SK-N-SH (cell line): ENCODE data around the gene PTPRD. TPM values are rescaled to one million over a fixed set of nuclear protein-coding genes. Genes with fewer than 3 reads are reported as not detected.

ENCODE experiments used
- CTCF ChIA-PET: fragments of 300-600, 350-600 bp; formaldehyde crosslinking; extraction: SDS; loops from one replicate; lab custom pipeline; 2021; lab: Yijun Ruan, JAX
- POLR2A ChIA-PET: fragments of 350-600 bp; sonication (Branson Sonifier 250); formaldehyde crosslinking; extraction: SDS; loops from one replicate; lab custom pipeline; 2020; ENCODE audit warnings: antibody characterized with exemption, inconsistent platforms; lab: Yijun Ruan, JAX
- DNase-seq: peaks from one replicate; pipeline ENCODE4 v3.0.0; 2012
- H2AFZ ChIP-seq: fragments of 200-600 bp; sonication (generic); 2 replicates; pipeline ENCODE4 v1.8.1; 2016; ENCODE audit warnings: antibody characterized with exemption, mild to moderate bottlenecking, low read depth
- H3F3A ChIP-seq: fragments of 200-600 bp; sonication (generic); replicated peaks from 2 replicates; pipeline ENCODE3; 2016; ENCODE audit warnings: antibody characterized with exemption, mild to moderate bottlenecking; ENCODE audit not compliant: insufficient read depth
- H3K27ac ChIP-seq, 2 experiments: fragments of 200-500 bp in 1 of 2; fragments of 200-600 bp in 1 of 2; sonication (Bioruptor generic) in 1 of 2; sonication (generic), shearing (Covaris generic) in 1 of 2; 2 replicates each; pipeline versions ENCODE4 v1.5.1 to v1.6.1; 2014 to 2016; ENCODE audit warnings: low read depth in 2 of 2, inconsistent platforms in 1 of 2, low read length in 1 of 2, mild to moderate bottlenecking in 1 of 2, mixed read lengths in 1 of 2
- H3K27me3 ChIP-seq: fragments of 200-600 bp; sonication (generic), shearing (Covaris generic); 2 replicates; pipeline ENCODE4 v1.6.1; 2016; ENCODE audit warnings: mixed run types; ENCODE audit not compliant: insufficient read depth
- H3K36me3 ChIP-seq, 2 experiments: fragments of 200-500 bp in 1 of 2; fragments of 200-600 bp in 1 of 2; sonication (Bioruptor generic) in 1 of 2; sonication (generic) in 1 of 2; replicated peaks in 1 of 2; 2 replicates each; pipeline versions ENCODE3 to v1.5.1; 2014 to 2016; ENCODE audit warnings: low read length in 1 of 2, mild to moderate bottlenecking in 1 of 2; ENCODE audit not compliant: insufficient read depth in 2 of 2, control insufficient read depth in 1 of 2
- H3K4me1 ChIP-seq, 2 experiments: fragments of 200-500 bp in 1 of 2; fragments of 200-600 bp in 1 of 2; sonication (Bioruptor generic) in 1 of 2; sonication (generic), shearing (Covaris generic) in 1 of 2; 2 replicates each; pipeline versions ENCODE4 v1.5.1 to v1.6.1; 2014 to 2016; ENCODE audit warnings: low read depth in 1 of 2, low read length in 1 of 2, mixed run types in 1 of 2; ENCODE audit not compliant: insufficient read depth in 2 of 2, control insufficient read depth in 1 of 2
- H3K4me2 ChIP-seq: fragments of 200-600 bp; sonication (generic), shearing (Covaris generic); 2 replicates; pipeline ENCODE4 v1.6.1; 2017; ENCODE audit warnings: mixed run types
- H3K4me3 ChIP-seq, 2 experiments: fragments of 200-500 bp in 1 of 2; fragments of 200-600 bp in 1 of 2; sonication (Bioruptor generic) in 1 of 2; sonication (generic), shearing (Covaris generic) in 1 of 2; 2 replicates each; pipeline versions ENCODE4 v1.5.1 to v1.8.1; 2014 to 2016; ENCODE audit warnings: low read depth in 2 of 2, inconsistent platforms in 1 of 2, low read length in 1 of 2, mild to moderate bottlenecking in 1 of 2, mixed read lengths in 1 of 2, moderate library complexity in 1 of 2
- H3K79me2 ChIP-seq: fragments of 200-600 bp; sonication (generic); 2 replicates; pipeline ENCODE4 v1.8.1; 2017; ENCODE audit warnings: mild to moderate bottlenecking; ENCODE audit not compliant: insufficient read depth
- H3K9ac ChIP-seq: fragments of 200-600 bp; sonication (generic); 2 replicates; pipeline ENCODE4 v1.6.1; 2017; ENCODE audit warnings: mixed run types
- H3K9me2 ChIP-seq: fragments of 200-600 bp; sonication (generic); 2 replicates; pipeline ENCODE4 v1.6.1; 2017; ENCODE audit warnings: mixed run types
- H3K9me3 ChIP-seq: fragments of 200-600 bp; sonication (generic); 2 replicates; pipeline ENCODE4 v1.6.1; 2017; ENCODE audit warnings: mixed run types, mild to moderate bottlenecking, moderate library complexity
- H4K20me1 ChIP-seq: fragments of 200-600 bp; sonication (generic); 2 replicates; pipeline ENCODE4 v1.6.1; 2017; ENCODE audit warnings: mild to moderate bottlenecking, mixed run types; ENCODE audit not compliant: insufficient read depth
- FOXJ3 ChIP-seq: sonication (generic); formaldehyde crosslinking; IDR thresholded peaks from 2 replicates; pipeline ENCODE4 v1.5.1; 2020; ENCODE audit warnings: mild to moderate bottlenecking, missing genetic modification reagents
- GATA2 ChIP-seq: sonication (generic); formaldehyde crosslinking; IDR thresholded peaks from 2 replicates; pipeline ENCODE4 v1.5.0; 2020; ENCODE audit warnings: mild to moderate bottlenecking, missing genetic modification reagents
- IRF3 ChIP-seq: fragments of 150-350 bp; IDR thresholded peaks from 2 replicates; pipeline ENCODE4 v1.6.1; 2016; ENCODE audit warnings: mild to moderate bottlenecking, low read depth, low read length
- JUND ChIP-seq: IDR thresholded peaks from 2 replicates; pipeline ENCODE4 v1.4.0; 2012
- MAX ChIP-seq: IDR thresholded peaks from 2 replicates; pipeline ENCODE4 v1.4.0; 2012; ENCODE audit warnings: low read depth
- MXI1 ChIP-seq: IDR thresholded peaks from 2 replicates; pipeline ENCODE4 v1.6.1; 2012; ENCODE audit warnings: mild to moderate bottlenecking, low read depth, low read length, improper control_type of control experiment
- POLR2AphosphoS5 ChIP-seq: IDR thresholded peaks from 2 replicates; pipeline ENCODE4 v1.6.1; 2012; ENCODE audit warnings: low read depth, low read length
- RXRA ChIP-seq: IDR thresholded peaks from 2 replicates; pipeline ENCODE4 v1.4.0; 2012; ENCODE audit warnings: low read depth, mild to moderate bottlenecking, borderline replicate concordance
- SIN3A ChIP-seq: IDR thresholded peaks from 2 replicates; pipeline ENCODE4 v1.6.1; 2012; ENCODE audit warnings: low read depth, mild to moderate bottlenecking, low read length, moderate library complexity, borderline replicate concordance
- TAF1 ChIP-seq: IDR thresholded peaks from 2 replicates; pipeline ENCODE4 v1.6.1; 2012; ENCODE audit warnings: low read depth, mild to moderate bottlenecking, low read length, moderate library complexity, borderline replicate concordance
- USF2 ChIP-seq: fragments of 150-350 bp; IDR thresholded peaks from 2 replicates; pipeline ENCODE4 v1.6.1; 2017; ENCODE audit warnings: antibody characterized with exemption, low read length, low read depth, borderline replicate concordance
- YY1 ChIP-seq: IDR thresholded peaks from 2 replicates; pipeline ENCODE4 v1.4.0; 2012; ENCODE audit warnings: low read depth, mild to moderate bottlenecking
- WGBS: methylation state at CpG from one replicate; pipeline ENCODE4 v1.1.6; 2017; ENCODE audit warnings: low lambda C conversion rate; 5-methylcytosine and 5-hydroxymethylcytosine counted together
- polyA plus RNA-seq, 3 experiments: library from polyadenylated mRNA; depleted of rRNA; stranded (reverse); fragments of >200 nt; gene quantifications; 2 replicates each; pipeline ENCODE4 v1.2.3, GENCODE V29; 2012

Gene PTPRD
- polyA plus RNA-seq, 1 of the 3 experiments (the other 2 are of a cell fraction) = 0.15 TPM

- no peaks in the 10 kb centered on the region for H3K27me3 ChIP-seq
- H3K9me2 ChIP-seq = no peaks in the 10 kb centered on the region
- no peaks in the 10 kb centered on the region for H3K36me3 ChIP-seq
- H3F3A ChIP-seq = no peaks in the 10 kb centered on the region
- no peak overlapping the region for H3K4me2 ChIP-seq
- POLR2A ChIA-PET = no interaction called here
- H3K9me3 ChIP-seq = no peaks in the 10 kb centered on the region
- H3K9ac ChIP-seq = no peak overlapping the region
- H3K27ac ChIP-seq = no peak overlapping the region
- H2AFZ ChIP-seq = no peak overlapping the region
- no peak overlapping the region for H3K4me3 ChIP-seq
- 25% methylated on average over 1 of the region's 1 CpG for WGBS
- CTCF ChIA-PET = interaction anchor here (1.0 to 1.5 kb wide), 2 partner anchors 9 kb away, joined by 3 to 5 read pairs; no protein-coding TSS in a partner anchor
- H3K79me2 ChIP-seq = no peaks in the 10 kb centered on the region
- TF ChIP-seq MXI1 (no peak), MAX (no peak), FOXJ3 (CRISPR knock-in tag) (no peak), JUND (no peak), TAF1 (no peak), SIN3A (no peak), RXRA (no peak)
- H4K20me1 ChIP-seq = no peaks in the 10 kb centered on the region
- H3K4me1 ChIP-seq = no peaks in the 10 kb centered on the region
- DNase-seq = no peak
These were observed 1725.4 kb downstream of the PTPRD start for GRCh38 chr9:8887369-8887768.

- H3K4me3 ChIP-seq = no peak overlapping the region
- ChIA-PET POLR2A (no interaction called here), CTCF (interaction anchor here (1.9 kb wide), 1 partner anchor 13 kb away, joined by 6 read pairs; no protein-coding TSS in a partner anchor)
- no peaks in the 10 kb centered on the region for H3K4me1 ChIP-seq
- H3K9ac ChIP-seq = no peak overlapping the region
- no peak overlapping the region for H3K4me2 ChIP-seq
- H3K79me2 ChIP-seq = no peaks in the 10 kb centered on the region
- H3K9me3 ChIP-seq = no peaks in the 10 kb centered on the region
- H2AFZ ChIP-seq = no peak overlapping the region
- H3K9me2 ChIP-seq = no peaks in the 10 kb centered on the region
- TF ChIP-seq GATA2 (CRISPR knock-in tag) (no peak), IRF3 (no peak), YY1 (no peak), USF2 (no peak), POLR2AphosphoS5 (no peak)
- TF ChIP-seq, all 33 proteins: peak for 0
- Histone ChIP-seq H3K27me3 (no peaks in the 10 kb centered on the region), H3K27ac (no peak overlapping the region), H3K36me3 (no peaks in the 10 kb centered on the region), H4K20me1 (no peaks in the 10 kb centered on the region), H3F3A (no peaks in the 10 kb centered on the region)
- 33% methylated on average over 1 of the region's 1 CpG for WGBS
- DNase-seq = no peak
These were observed 1729.5 kb downstream of the PTPRD start for GRCh38 chr9:8883321-8883720.
